Epithelial cell of proximal tubule (primary cell): ENCODE results near the gene CILP2. TPM values are rescaled to one million over a fixed set of nuclear protein-coding genes. Genes with fewer than 3 reads are reported as not detected.

Experiments used
- DNase-seq: peaks from one replicate; pipeline ENCODE4 v3.0.0-alpha.2; 2011; ENCODE audit warnings: low read depth
- H3K4me3 ChIP-seq: 2 replicates; pipeline ENCODE4 v1.5.1; 2011; ENCODE audit warnings: low read depth, mild to moderate bottlenecking, low read length
- CTCF ChIP-seq: conservative IDR thresholded peaks from 2 replicates; pipeline ENCODE4 v1.5.1; 2012; ENCODE audit warnings: low read depth, mild to moderate bottlenecking, low read length
- total RNA-seq: library from RNA; depleted of rRNA; stranded (reverse); fragments of >200 nt; gene quantifications from 2 replicates; pipeline ENCODE4 v1.2.3, GENCODE V29; 2015

Gene CILP2
- total RNA-seq, 1 donor from 2014 or later: 0.06 TPM

GRCh38 chr19:19506592-19506991 is 31.5 kb upstream of the CILP2 start:
- no peak for TF ChIP-seq CTCF
- no peak overlapping the region for H3K4me3 ChIP-seq
- DNase-seq: no peak

GRCh38 chr19:19507354-19507753 is 30.7 kb upstream of the CILP2 start:
- no peak for DNase-seq
- TF ChIP-seq CTCF: no peak
- no peak overlapping the region for H3K4me3 ChIP-seq

GRCh38 chr19:19508217-19508616 is 29.8 kb upstream of the CILP2 start:
- TF ChIP-seq CTCF: no peak
- DNase-seq: no peak
- H3K4me3 ChIP-seq: no peak overlapping the region

- H3K4me3 ChIP-seq: no peak overlapping the region
- no peak for TF ChIP-seq CTCF
- DNase-seq: no peak
These were observed 27.6 kb upstream of the CILP2 start for GRCh38 chr19:19510432-19510831.

GRCh38 chr19:19513682-19514081 is 24.4 kb upstream of the CILP2 start:
- TF ChIP-seq CTCF: no peak
- no peak overlapping the region for H3K4me3 ChIP-seq
- DNase-seq: no peak

- TF ChIP-seq CTCF: no peak
- H3K4me3 ChIP-seq: no peak overlapping the region
- DNase-seq: no peak
These were observed 23.8 kb upstream of the CILP2 start for GRCh38 chr19:19514215-19514657.

GRCh38 chr19:19514881-19515641 is 23.0 kb upstream of the CILP2 start, which contains the start of gene TSSK6:
Gene TSSK6, minus strand, starts transcription at chr19:19515548. Its CDS starts 121 bp downstream, at chr19:19515427.
- H3K4me3 ChIP-seq: peak within 1 kb of the TSS; percentile 90
- TF ChIP-seq CTCF: no peak
- DNase-seq: no peak
